ENCODE results near the gene HBA2.

Gene HBA2

DNA sequence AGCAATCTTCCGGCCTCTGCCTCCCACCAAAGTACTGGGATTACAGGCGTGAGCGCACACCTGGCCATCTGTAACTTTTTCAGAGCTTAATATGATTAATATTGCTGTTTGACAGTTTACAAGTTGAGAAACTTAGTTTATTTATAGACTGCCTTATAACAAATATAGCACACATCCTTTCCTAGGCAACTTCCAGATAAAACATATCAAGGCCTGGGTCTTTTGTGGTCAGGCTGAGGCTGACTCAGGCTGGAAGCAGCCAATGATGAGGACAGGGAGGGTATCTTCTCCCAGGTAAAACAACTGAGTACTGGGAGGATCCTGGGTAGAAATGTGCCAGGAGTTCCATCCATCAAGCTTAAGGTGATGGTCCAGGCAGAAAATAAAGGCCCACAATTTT, 40.3 kb downstream of the HBA2 start:
- Histone ChIP-seq H3K27ac (ENCODE audit: poor library complexity, severe bottlenecking) (no peak overlapping the region), H3K36me3 (ENCODE audit: low read depth) (peaks cover 77% of the 10 kb centered on the region), H3K9me3 (ENCODE audit: severe bottlenecking) (no peaks in the 10 kb centered on the region), H3K27me3 (ENCODE audit: insufficient read depth, poor library complexity, severe bottlenecking) (no peaks in the 10 kb centered on the region), H3K4me3 (ENCODE audit: severe bottlenecking) (no peak overlapping the region), H3K4me1 (ENCODE audit: insufficient read depth, poor library complexity, severe bottlenecking) (no peaks in the 10 kb centered on the region)
- TF ChIP-seq, protein P1, sequence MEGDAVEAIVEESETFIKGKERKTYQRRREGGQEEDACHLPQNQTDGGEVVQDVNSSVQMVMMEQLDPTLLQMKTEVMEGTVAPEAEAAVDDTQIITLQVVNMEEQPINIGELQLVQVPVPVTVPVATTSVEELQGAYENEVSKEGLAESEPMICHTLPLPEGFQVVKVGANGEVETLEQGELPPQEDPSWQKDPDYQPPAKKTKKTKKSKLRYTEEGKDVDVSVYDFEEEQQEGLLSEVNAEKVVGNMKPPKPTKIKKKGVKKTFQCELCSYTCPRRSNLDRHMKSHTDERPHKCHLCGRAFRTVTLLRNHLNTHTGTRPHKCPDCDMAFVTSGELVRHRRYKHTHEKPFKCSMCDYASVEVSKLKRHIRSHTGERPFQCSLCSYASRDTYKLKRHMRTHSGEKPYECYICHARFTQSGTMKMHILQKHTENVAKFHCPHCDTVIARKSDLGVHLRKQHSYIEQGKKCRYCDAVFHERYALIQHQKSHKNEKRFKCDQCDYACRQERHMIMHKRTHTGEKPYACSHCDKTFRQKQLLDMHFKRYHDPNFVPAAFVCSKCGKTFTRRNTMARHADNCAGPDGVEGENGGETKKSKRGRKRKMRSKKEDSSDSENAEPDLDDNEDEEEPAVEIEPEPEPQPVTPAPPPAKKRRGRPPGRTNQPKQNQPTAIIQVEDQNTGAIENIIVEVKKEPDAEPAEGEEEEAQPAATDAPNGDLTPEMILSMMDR (IDR thresholded peaks at IDR 0.05; ENCODE audit: poor library complexity, severe bottlenecking), result no peak
- DNase-seq (ENCODE audit: low spot score), result no peak
- ATAC-seq (ENCODE audit: low read depth), result peak; percentile 70

DNA sequence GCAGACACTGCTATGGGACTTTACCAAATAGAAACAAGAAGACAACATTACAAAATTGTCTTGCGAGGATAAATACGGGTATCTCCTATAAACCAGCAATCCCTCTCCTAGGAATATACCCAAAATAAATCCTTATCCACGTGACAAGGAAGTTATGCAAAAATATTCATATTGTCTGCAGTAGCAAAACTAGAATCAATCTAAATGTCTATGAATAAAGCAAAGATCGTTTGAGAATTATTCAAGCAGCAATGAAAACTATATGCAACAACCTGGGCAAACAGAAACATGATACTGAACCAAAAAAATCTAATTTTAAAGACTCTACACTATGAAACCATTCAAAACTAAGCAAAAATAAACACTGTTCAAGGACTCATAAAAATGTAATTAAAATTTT, 47.3 kb downstream of the HBA2 start:
- H3K9me3 ChIP-seq (ENCODE audit: severe bottlenecking), result no peaks in the 10 kb centered on the region
- DNase-seq (ENCODE audit: low spot score), result no peak
- no peak overlapping the region for H3K27ac ChIP-seq (ENCODE audit: poor library complexity, severe bottlenecking)
- H3K4me1 ChIP-seq (ENCODE audit: insufficient read depth, poor library complexity, severe bottlenecking), result no peaks in the 10 kb centered on the region
- H3K36me3 ChIP-seq (ENCODE audit: low read depth), result peaks cover 86% of the 10 kb centered on the region
- ATAC-seq (ENCODE audit: low read depth), result no peak
- no peak overlapping the region for H3K4me3 ChIP-seq (ENCODE audit: severe bottlenecking)
- TF ChIP-seq, protein P1 (IDR thresholded peaks at IDR 0.05; ENCODE audit: poor library complexity, severe bottlenecking), result no peak
- no peaks in the 10 kb centered on the region for H3K27me3 ChIP-seq (ENCODE audit: insufficient read depth, poor library complexity, severe bottlenecking)

Data from RWPE2 (cell line).